GM12878 (cell line): ENCODE measurements around the gene DMD. TPM values are rescaled to one million over a fixed set of nuclear protein-coding genes. Genes with fewer than 3 reads are reported as not detected.

Experiments used
- ATAC-seq: fragments of 200-7000 bp; cut with Tn5 transposase; 3 replicates; pipeline ENCODE4 v1.9.1; 2020; ENCODE audit warnings: mild to moderate bottlenecking, moderate library complexity
- BruUV-seq: library from RNA; stranded (reverse); fragments of 400-500 nt; replicated peaks from 2 replicates; lab custom pipeline; 2021; lab: Mats Ljungman, UMichigan
- CTCF ChIA-PET: fragments of 300-600 bp; sonication (Branson Sonifier 250); formaldehyde crosslinking; extraction: SDS; loops from one replicate; lab custom pipeline; 2021; ENCODE audit warnings: inconsistent platforms; lab: Yijun Ruan, JAX
- POLR2A ChIA-PET: fragments of 350-600 bp; formaldehyde crosslinking; extraction: SDS; loops from one replicate; lab custom pipeline; 2021; ENCODE audit warnings: inconsistent platforms; lab: Charles Lee
- RAD21 ChIA-PET: fragments of 300-600 bp; sonication (Branson Sonifier 250); formaldehyde crosslinking; loops from one replicate; lab custom pipeline; 2023; ENCODE audit warnings: antibody characterized with exemption; ENCODE audit not compliant: unreplicated experiment; lab: Charles Lee
- SMC1A ChIA-PET: fragments of 300-600 bp; sonication (Branson Sonifier 250); formaldehyde crosslinking; loops from one replicate; lab custom pipeline; 2023; ENCODE audit not compliant: unreplicated experiment, uncharacterized antibody; lab: Charles Lee
- DNase-seq: peaks from one replicate; pipeline ENCODE4 v3.0.0-alpha.2; 2011; ENCODE audit warnings: low read depth, low spot score
- FAIRE-seq: peaks from 3 replicates; lab custom pipeline; 2011; peaks lifted over from hg19 to GRCh38; lab: Jason Lieb, UNC
- H2AFZ ChIP-seq: 2 replicates; pipeline ENCODE4 v1.6.0; 2011; ENCODE audit warnings: low read depth, low read length, control low read depth; ENCODE audit not compliant: control insufficient read depth
- H3K27ac ChIP-seq: 2 replicates; pipeline ENCODE4 v1.5.1; 2011; ENCODE audit warnings: control low read depth; ENCODE audit not compliant: control insufficient read depth, insufficient read depth
- H3K27me3 ChIP-seq, 2 experiments: replicated peaks in 1 of 2; 2 replicates each; pipeline versions ENCODE4 v1.6.0 to v1.6.1; 2011; ENCODE audit warnings: low read length in 1 of 2; ENCODE audit not compliant: control insufficient read depth in 2 of 2, insufficient read depth in 2 of 2
- H3K36me3 ChIP-seq, 2 experiments: 2 replicates each; pipeline ENCODE4 v1.5.1; 2011; ENCODE audit warnings: low read length in 1 of 2; ENCODE audit not compliant: control insufficient read depth in 2 of 2, insufficient read depth in 2 of 2
- H3K4me1 ChIP-seq: 2 replicates; pipeline ENCODE4 v1.6.1; 2011; ENCODE audit warnings: mild to moderate bottlenecking, low read length, moderate library complexity, mixed read lengths; ENCODE audit not compliant: control insufficient read depth, insufficient read depth
- H3K4me2 ChIP-seq: 2 replicates; pipeline ENCODE4 v1.6.0; 2011; ENCODE audit warnings: control low read depth; ENCODE audit not compliant: control insufficient read depth, insufficient read depth
- H3K4me3 ChIP-seq: fragments of 200-600 bp; sonication (generic); 2 replicates; pipeline ENCODE4 v1.5.1; 2016
- H3K79me2 ChIP-seq: 2 replicates; pipeline ENCODE4 v1.6.0; 2011; ENCODE audit warnings: low read length; ENCODE audit not compliant: control insufficient read depth, insufficient read depth
- H3K9ac ChIP-seq: 2 replicates; pipeline ENCODE4 v1.8.0; 2011; ENCODE audit warnings: low read length, control low read depth, mixed read lengths; ENCODE audit not compliant: control insufficient read depth, insufficient read depth
- H3K9me3 ChIP-seq: replicated peaks from 3 replicates; pipeline ENCODE4 v1.5.1; 2011; ENCODE audit warnings: mild to moderate bottlenecking, low read length; ENCODE audit not compliant: control insufficient read depth, insufficient read depth
- H4K20me1 ChIP-seq: 2 replicates; pipeline ENCODE4 v1.6.0; 2011; ENCODE audit not compliant: control insufficient read depth, insufficient read depth
- NFXL1 ChIP-seq: fragments of 450-650 bp; IDR thresholded peaks from 2 replicates; pipeline ENCODE4 v1.6.1; 2017; ENCODE audit warnings: antibody characterized with exemption, mild to moderate bottlenecking, borderline replicate concordance
- WGBS: methylation state at CpG from one replicate; pipeline ENCODE4 v1.1.6; 2016; ENCODE audit warnings: low lambda C conversion rate; ENCODE audit not compliant: insufficient replicate concordance, insufficient coverage; ENCODE audit errors: missing lambda C conversion rate; 5-methylcytosine and 5-hydroxymethylcytosine counted together
- in situ Hi-C: fragments of 300-500 bp; cut with MboI; formaldehyde crosslinking; loops from 9 replicates; pipeline ENCODE4 v1.14.3; 2018; ENCODE audit warnings: mixed read lengths
- intact Hi-C: fragments of 100-400 bp; cut with micrococcal nuclease; formaldehyde crosslinking; loops from one replicate; pipeline ENCODE4 v1.14.2; 2022; ENCODE audit not compliant: unreplicated experiment
- polyA plus RNA-seq, 11 experiments: library from polyadenylated mRNA; depleted of rRNA in 4 of 11; unstranded in 6 of 11; stranded (reverse) in 5 of 11; fragments of >200 nt; fragmentation: Nextera tagmentation in 4 of 11; fragmentation: Illumina TruSeq in 1 of 11; extraction: Ambion mirVana in 4 of 11; extraction: Trizol in 1 of 11; gene quantifications; 1 replicate in 1 of 11; 2 replicates in 10 of 11; pipeline versions ENCODE4 v1.2.1 to v1.2.3, GENCODE V29; 2011 to 2016; ENCODE audit warnings: inconsistent platforms in 2 of 11, missing spikeins in 2 of 11, low read depth in 1 of 11
- total RNA-seq, 4 experiments: library from RNA; depleted of rRNA in 3 of 4; stranded (reverse); fragments of >200 nt in 3 of 4; fragmentation: Illumina TruSeq in 1 of 4; extraction: Trizol in 1 of 4; gene quantifications; 2 replicates each; pipeline versions ENCODE4 v1.2.1 to v1.2.3, GENCODE V29; 2013 to 2021
- TF ChIP-seq, protein P1 (sequence below): IDR thresholded peaks from 2 replicates; pipeline ENCODE4 v1.6.1; 2012; ENCODE audit warnings: improper control_type of control experiment, low read depth, low read length; ENCODE audit not compliant: insufficient replicate concordance

Gene DMD
- total and polyA plus RNA-seq, 10 of the 15 experiments (the other 5 are each of a cell fraction or from before 2014, with no cell fraction given): 1.4 to 24.3 (median 4.3) TPM

DNA sequence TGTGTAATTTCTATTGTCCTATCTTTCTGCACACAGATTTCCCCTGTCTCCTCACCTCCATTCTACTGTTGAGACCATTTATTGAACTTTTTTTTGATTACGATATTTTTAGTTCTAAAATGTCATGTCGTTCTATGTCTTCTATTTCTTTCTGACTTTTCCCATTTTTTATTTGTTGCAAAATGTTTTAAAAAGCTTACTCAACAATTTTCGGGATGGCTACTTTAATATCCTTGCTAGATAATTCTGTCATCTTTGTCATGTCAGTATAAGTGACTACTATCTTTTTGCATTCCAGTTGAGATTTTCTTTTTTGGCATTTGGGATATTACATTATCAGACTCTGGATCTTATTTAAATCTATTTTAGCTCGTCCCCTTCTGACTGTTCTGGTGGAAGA, 7.5 kb upstream of the DMD start:
- Histone ChIP-seq H3K27me3 (no peaks in the 10 kb centered on the region), H2AFZ (no peak overlapping the region), H3K4me1 (no peaks in the 10 kb centered on the region), H3K4me2 (no peak overlapping the region), H3K27ac (no peak overlapping the region), H3K4me3 (no peak overlapping the region), H3K36me3 (no peaks in the 10 kb centered on the region), H3K9me3 (no peaks in the 10 kb centered on the region), H3K9ac (no peak overlapping the region), H3K79me2 (no peaks in the 10 kb centered on the region), H4K20me1 (no peaks in the 10 kb centered on the region)
- FAIRE-seq (no peak), ATAC-seq (no peak), DNase-seq (no peak)
- POLR2A ChIA-PET: no interaction called here
- RAD21 ChIA-PET: no interaction called here
- intact Hi-C loops: no loop called here
- SMC1A ChIA-PET: interaction anchor here (1.1 kb wide), 1 partner anchor 23 kb away, joined by 4 read pairs; no protein-coding TSS in a partner anchor
- 6% methylated on average over 4 of the region's 4 CpGs for WGBS
- CTCF ChIA-PET: no interaction called here
- no TSS peak for BruUV-seq
- TF ChIP-seq NFXL1: no peak
- TF ChIP-seq, protein P1, sequence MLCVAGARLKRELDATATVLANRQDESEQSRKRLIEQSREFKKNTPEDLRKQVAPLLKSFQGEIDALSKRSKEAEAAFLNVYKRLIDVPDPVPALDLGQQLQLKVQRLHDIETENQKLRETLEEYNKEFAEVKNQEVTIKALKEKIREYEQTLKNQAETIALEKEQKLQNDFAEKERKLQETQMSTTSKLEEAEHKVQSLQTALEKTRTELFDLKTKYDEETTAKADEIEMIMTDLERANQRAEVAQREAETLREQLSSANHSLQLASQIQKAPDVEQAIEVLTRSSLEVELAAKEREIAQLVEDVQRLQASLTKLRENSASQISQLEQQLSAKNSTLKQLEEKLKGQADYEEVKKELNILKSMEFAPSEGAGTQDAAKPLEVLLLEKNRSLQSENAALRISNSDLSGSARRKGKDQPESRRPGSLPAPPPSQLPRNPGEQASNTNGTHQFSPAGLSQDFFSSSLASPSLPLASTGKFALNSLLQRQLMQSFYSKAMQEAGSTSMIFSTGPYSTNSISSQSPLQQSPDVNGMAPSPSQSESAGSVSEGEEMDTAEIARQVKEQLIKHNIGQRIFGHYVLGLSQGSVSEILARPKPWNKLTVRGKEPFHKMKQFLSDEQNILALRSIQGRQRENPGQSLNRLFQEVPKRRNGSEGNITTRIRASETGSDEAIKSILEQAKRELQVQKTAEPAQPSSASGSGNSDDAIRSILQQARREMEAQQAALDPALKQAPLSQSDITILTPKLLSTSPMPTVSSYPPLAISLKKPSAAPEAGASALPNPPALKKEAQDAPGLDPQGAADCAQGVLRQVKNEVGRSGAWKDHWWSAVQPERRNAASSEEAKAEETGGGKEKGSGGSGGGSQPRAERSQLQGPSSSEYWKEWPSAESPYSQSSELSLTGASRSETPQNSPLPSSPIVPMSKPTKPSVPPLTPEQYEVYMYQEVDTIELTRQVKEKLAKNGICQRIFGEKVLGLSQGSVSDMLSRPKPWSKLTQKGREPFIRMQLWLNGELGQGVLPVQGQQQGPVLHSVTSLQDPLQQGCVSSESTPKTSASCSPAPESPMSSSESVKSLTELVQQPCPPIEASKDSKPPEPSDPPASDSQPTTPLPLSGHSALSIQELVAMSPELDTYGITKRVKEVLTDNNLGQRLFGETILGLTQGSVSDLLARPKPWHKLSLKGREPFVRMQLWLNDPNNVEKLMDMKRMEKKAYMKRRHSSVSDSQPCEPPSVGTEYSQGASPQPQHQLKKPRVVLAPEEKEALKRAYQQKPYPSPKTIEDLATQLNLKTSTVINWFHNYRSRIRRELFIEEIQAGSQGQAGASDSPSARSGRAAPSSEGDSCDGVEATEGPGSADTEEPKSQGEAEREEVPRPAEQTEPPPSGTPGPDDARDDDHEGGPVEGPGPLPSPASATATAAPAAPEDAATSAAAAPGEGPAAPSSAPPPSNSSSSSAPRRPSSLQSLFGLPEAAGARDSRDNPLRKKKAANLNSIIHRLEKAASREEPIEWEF: no peak
- in situ Hi-C loops: no loop called here
